Stimulated activated CD8-positive, alpha-beta memory T cell treated with anti-CD3 and anti-CD28 coated beads, Interleukin-7, amount 100 ng/mL, for 1 hour (primary cell): ENCODE results near the gene MCTP2.
"Not testable (repeated sequence)": the region's sequence is repeated elsewhere in the genome, so short reads cannot be mapped to it uniquely, and the experiment has no call there.

Experiments used
- DNase-seq, 2 donors: peaks; one replicate each; pipeline ENCODE4 v3.0.0-alpha.2; 2020; ENCODE audit warnings: low read depth in 2 of 2

MCTP2 gene

GRCh38 chr15:94235041-94235440 is 3.7 kb downstream of the MCTP2 start:
- no peak for DNase-seq

DNA sequence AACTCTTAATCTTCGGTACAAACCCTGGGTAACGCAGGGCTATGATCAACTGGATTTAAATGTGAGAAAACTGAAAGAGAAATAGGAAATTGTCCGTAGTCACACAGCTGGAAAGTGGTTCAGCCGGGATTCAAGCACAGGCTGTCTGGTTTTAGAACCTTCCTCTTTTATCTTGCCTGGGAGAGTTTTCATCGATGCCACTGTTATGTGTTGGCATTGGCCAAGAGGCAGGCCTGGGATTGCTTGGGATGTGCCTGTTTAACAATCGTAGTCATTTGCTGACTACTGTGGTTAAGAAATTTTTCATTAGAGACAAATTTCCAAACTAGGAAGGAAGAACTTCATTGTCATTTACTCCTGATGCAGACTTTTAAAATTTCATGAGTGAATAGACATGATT is 4.3 kb downstream of the MCTP2 start:
- DNase-seq = no peak

DNA sequence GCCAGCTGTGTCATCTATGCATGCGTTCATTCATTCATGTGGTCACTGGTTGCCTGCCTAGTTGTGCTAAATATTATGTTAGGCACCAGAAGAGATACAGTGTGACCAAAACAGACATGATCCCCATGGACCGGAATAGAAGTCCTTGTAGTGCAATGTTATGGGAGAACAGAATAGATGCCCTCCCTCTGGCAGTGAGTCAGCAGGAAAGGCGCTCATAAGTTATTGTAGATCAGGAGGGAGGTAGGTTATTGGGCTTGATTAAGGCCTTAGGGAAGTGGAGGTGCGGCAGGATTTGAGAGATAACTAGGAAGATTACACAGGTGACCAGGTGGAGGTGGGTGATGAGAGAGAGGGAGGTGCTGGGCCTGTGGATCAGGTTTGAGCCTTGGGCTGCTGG is 5.2 kb downstream of the MCTP2 start:
- no peak for DNase-seq

DNA sequence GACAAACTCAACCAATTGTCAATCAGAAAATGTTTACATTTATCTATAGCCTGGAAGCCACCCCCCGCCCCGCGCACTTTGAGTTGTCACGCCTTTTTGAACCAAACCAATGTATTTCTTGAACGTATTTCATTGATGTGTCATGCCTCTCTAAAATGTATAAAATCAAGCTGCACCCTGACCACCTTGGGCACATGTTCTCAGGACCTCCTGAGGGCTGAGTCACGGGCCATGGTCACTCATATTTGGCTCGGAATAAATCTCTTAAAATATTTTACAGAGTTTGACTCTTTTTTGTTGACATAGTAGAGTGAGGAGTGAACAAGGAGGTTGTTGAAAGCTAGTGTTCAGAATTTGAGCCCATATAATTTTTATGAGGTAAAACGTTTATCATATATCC is 6.5 kb downstream of the MCTP2 start:
- DNase-seq = no peak

- no peak for DNase-seq
Observed at GRCh38 chr15:94238539-94239118, 7.3 kb downstream of the MCTP2 start.

- no peak for DNase-seq
Observed at GRCh38 chr15:94239474-94239873, 8.1 kb downstream of the MCTP2 start.

DNA sequence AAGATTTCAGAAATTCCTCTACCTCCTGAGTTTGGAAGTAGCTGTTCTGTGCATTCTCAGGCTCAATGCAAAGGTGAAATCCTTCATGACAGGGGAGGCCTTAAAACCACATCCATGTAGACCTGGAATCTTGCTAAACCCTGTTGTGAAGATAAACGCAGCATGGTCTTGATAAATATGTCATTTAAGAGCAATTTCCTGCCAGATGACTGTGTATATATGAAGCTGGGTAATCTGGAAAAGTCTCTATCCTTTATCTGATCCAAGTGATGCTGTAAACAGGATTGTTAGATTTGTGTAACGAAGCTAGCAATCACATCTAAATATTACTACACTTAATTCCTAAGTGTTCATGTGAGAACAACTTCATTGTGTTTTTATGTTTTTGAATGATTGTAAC is 9.1 kb downstream of the MCTP2 start:
- no peak for DNase-seq

- DNase-seq = no peak
Observed at GRCh38 chr15:94242257-94242656, 10.9 kb downstream of the MCTP2 start.

GRCh38 chr15:94243003-94243402 is 11.6 kb downstream of the MCTP2 start:
- not testable (repeated sequence) for DNase-seq

GRCh38 chr15:94243418-94243817 is 12.1 kb downstream of the MCTP2 start:
- DNase-seq = no peak

DNA sequence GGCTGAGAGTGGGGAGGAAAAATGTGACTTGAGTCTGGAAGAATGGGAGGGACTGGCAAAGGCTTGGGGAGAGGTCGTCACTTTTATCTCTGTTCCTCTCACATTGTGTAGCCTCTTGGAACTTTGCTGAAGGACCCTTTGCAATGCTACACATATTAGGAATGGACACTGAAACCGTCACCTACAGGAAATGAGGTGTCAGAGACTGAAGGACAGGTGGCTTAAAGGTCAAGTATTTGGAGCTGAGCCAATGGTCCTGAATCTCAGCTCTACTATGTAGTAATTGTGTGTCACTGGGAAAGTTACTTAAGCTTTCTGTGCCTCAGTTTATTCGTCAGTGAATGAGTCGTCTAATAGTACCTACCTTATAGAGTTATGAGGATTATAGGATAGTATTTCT is 14.7 kb downstream of the MCTP2 start:
- no peak for DNase-seq

GRCh38 chr15:94247789-94248638 is 16.7 kb downstream of the MCTP2 start:
- no peak for DNase-seq

- DNase-seq = no peak
Observed at GRCh38 chr15:94250801-94251200, 19.4 kb downstream of the MCTP2 start.

GRCh38 chr15:94252223-94252766 is 20.9 kb downstream of the MCTP2 start:
- DNase-seq = no peak

- DNase-seq = no peak
Observed at GRCh38 chr15:94252906-94253491, 21.6 kb downstream of the MCTP2 start.

GRCh38 chr15:94253742-94254141 is 22.4 kb downstream of the MCTP2 start:
- no peak for DNase-seq

DNA sequence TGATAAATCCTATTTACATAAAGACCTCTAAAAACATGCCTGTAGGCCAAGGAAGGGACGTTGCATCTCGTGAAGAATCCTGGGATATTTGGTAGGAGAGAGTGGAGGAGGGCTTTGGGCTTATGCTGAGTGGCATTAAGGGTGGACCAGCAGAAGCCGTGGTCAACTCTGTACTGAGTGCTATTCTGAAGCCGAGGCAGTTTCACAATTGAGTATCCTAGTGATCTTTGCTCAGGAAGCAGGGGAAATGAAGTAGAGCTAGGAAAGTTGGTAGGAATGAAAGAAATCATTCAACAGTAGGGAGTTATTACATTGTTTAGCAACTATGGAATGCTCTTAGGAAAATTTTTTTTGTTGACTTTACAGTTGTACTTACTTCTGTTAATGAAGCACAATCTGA is 24.2 kb downstream of the MCTP2 start:
- no peak for DNase-seq

DNA sequence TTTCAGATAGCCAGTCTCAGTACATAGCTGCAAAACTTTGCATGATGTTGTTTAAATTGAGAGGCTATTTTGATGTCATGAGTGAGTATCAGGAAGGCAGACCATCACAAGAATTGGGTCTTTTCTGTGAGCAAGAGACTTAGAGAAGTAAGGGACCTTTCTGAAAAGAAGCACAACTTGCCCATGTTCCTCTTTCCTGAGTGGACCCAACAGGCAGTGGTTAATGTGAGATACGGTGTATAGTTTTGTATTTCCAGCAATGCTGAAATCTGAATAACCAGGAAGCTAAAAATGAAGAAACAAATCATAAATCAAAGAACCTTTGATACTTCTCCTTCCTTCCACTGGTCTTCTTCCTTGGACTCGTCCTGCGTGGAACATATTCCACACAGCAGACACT is 25.1 kb downstream of the MCTP2 start:
- DNase-seq = no peak

GRCh38 chr15:94257776-94258175 is 26.4 kb downstream of the MCTP2 start:
- not testable (repeated sequence) for DNase-seq

DNA sequence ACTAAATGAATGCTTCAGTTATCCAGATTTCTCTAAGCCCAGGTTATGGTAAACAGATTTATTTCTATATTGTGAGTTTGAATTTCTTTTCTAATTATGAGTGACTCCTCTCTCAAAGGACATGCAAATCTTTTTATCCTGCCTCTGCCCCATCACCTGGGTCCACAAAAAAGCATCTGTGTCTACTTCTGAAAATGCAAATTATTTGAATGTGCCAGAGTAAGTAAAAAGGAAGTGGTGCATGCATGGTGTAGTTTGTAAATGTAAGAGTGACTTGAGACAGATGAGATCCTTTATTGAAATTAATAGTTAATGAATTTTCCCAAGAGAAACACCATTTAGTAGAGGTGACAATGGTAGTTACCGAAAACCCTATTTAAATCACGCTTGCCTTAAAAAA is 26.9 kb downstream of the MCTP2 start:
- no peak for DNase-seq

DNA sequence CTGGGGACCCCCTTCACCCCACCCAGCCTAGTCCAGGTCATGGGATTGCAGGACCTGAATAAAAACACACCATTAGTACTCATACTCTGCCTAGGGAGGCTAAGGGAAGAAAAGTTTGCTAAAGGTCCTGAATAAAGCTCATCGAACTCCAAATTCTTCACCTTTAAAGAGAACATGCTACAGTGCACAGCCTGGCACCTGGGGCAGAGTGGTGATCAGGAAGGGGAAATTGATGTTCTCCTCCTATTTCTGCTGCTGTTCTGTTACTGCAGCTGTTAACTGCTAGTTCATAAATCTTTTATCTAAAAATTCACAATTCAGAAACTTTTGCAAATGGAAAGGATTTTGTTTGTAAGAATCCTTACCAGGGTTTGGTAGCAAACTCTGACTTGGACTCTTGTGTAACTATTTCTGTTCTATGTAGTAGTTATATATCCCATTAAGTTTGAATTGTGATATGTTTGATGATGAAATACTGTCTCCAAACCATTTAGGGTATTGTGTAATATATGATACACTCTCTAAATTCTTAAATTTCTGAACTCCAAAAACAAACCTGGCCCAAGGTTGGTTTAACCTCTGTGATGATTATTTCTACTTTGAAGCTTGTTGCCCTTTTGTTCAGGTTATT is 27.9 kb downstream of the MCTP2 start:
- no peak for DNase-seq

GRCh38 chr15:94259863-94260262 is 28.5 kb downstream of the MCTP2 start:
- no peak for DNase-seq
